ENCODE results near the gene TRAPPC3.

DNA sequence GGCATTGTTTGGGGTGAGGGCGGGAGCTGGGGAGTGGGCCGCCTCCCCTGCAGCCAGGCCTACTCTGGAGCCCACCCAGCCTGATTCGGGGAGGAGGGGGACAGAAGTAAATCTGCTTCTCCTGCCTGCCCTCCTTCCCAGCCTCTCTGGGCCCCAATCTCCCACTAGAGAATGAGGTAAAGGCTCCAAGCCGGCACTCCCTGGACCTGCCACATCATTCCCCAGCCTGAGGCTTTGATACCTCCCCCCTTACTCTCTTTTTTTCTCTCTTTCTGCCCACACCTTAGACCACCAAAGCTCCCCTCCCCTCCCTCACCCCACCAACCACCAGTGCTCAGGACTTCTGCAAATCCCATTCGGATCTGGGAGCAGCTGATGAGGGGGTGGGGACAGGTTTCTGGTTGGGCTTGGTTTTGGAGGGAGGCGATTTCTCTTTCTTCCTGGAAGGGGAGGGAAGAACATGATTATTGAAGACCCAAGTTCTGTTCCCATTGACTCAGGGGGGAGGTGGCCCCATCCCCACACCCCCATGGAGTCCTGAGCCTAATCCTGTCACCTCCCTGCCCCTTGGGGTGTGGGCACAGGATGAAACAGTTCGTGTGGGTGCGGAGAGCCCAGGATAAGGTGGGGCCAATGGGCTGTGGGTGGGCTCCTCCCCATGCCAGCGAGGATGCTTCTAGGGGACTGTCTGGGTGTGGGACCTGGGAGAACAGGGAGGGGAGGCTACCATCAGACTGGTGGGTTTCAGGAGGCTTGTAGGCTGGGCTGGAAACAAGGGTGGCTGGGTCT lies 8.0 kb upstream of the TRAPPC3 start:
- TF ChIP-seq, protein P1, sequence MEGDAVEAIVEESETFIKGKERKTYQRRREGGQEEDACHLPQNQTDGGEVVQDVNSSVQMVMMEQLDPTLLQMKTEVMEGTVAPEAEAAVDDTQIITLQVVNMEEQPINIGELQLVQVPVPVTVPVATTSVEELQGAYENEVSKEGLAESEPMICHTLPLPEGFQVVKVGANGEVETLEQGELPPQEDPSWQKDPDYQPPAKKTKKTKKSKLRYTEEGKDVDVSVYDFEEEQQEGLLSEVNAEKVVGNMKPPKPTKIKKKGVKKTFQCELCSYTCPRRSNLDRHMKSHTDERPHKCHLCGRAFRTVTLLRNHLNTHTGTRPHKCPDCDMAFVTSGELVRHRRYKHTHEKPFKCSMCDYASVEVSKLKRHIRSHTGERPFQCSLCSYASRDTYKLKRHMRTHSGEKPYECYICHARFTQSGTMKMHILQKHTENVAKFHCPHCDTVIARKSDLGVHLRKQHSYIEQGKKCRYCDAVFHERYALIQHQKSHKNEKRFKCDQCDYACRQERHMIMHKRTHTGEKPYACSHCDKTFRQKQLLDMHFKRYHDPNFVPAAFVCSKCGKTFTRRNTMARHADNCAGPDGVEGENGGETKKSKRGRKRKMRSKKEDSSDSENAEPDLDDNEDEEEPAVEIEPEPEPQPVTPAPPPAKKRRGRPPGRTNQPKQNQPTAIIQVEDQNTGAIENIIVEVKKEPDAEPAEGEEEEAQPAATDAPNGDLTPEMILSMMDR (conservative IDR thresholded peaks at IDR 0.05; ENCODE audit: low read depth, low read length), result no peak
- no peak for TF ChIP-seq EZH2 (IDR thresholded peaks at IDR 0.05; ENCODE audit: borderline replicate concordance, low read depth, low read length, poor library complexity, severe bottlenecking)
